SH-SY5Y (cell line): ENCODE measurements around the gene CDK11A.

Experiments
- GATA2 ChIP-seq: IDR thresholded peaks from 2 replicates; pipeline ENCODE4 v1.6.1; 2011; ENCODE audit warnings: mild to moderate bottlenecking, low read depth, low read length
- GATA3 ChIP-seq: IDR thresholded peaks from 2 replicates; pipeline ENCODE4 v1.6.1; 2011; ENCODE audit warnings: low read depth, mild to moderate bottlenecking, low read length, moderate library complexity

CDK11A gene

GRCh38 chr1:1758692-1759455, 34.7 kb upstream of the CDK11A start:
- no peak for TF ChIP-seq GATA3
- TF ChIP-seq GATA2, result no peak

- no peak for TF ChIP-seq GATA2
- TF ChIP-seq GATA3, result no peak
Observed at GRCh38 chr1:1758059-1758621, 34.0 kb upstream of the CDK11A start.

GRCh38 chr1:1757422-1758058, 33.4 kb upstream of the CDK11A start:
- TF ChIP-seq GATA3 (no peak), GATA2 (no peak)

- no peak for TF ChIP-seq GATA2
- TF ChIP-seq GATA3, result no peak
Observed at GRCh38 chr1:1756661-1757421, 32.7 kb upstream of the CDK11A start.

- TF ChIP-seq GATA3 (no peak), GATA2 (no peak)
Observed at GRCh38 chr1:1755852-1756251, 31.7 kb upstream of the CDK11A start.

GRCh38 chr1:1755426-1755825, 31.3 kb upstream of the CDK11A start:
- TF ChIP-seq GATA2 (no peak), GATA3 (no peak)

- TF ChIP-seq GATA2 (no peak), GATA3 (no peak)
Observed at GRCh38 chr1:1754051-1754815, 30.1 kb upstream of the CDK11A start.

- TF ChIP-seq GATA3 (no peak), GATA2 (no peak)
Observed at GRCh38 chr1:1753607-1754005, 29.4 kb upstream of the CDK11A start.

GRCh38 chr1:1752636-1753606, 28.8 kb upstream of the CDK11A start:
- TF ChIP-seq GATA2 (no peak), GATA3 (no peak)

GRCh38 chr1:1752190-1752589, 28.0 kb upstream of the CDK11A start:
- TF ChIP-seq GATA2, result no peak
- no peak for TF ChIP-seq GATA3

GRCh38 chr1:1748686-1749321, 24.6 kb upstream of the CDK11A start:
- TF ChIP-seq GATA2, result no peak
- TF ChIP-seq GATA3, result no peak

GRCh38 chr1:1732381-1732780, 8.2 kb upstream of the CDK11A start:
- no peak for TF ChIP-seq GATA3
- no peak for TF ChIP-seq GATA2
